ENCODE measurements around the gene NUMB.

The NUMB gene

DNA sequence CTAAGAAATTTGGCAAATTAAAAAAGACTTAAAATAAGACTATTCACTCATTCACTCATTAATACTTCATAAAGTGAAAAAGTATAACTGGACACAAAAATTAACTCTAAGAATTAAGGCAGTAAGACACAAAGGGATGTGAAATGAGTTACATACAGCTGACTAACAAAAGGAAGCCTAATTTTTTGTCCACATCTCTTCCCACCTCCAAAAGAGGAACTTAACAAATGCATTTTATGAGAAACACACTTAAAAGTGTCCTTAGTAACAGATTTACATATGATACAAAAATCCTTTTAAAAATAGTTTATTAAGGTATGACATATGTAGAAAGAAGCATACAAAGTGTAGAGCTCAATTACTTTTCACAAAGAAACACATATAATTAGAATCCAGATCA, 88.9 kb downstream of the NUMB start:
- Histone ChIP-seq H3K9ac (ENCODE audit: low read depth, low read length) (no peak overlapping the region), H3K36me3 (ENCODE audit: insufficient read depth, low read length) (no peaks in the 10 kb centered on the region), H2AFZ (ENCODE audit: low read depth, low read length) (no peak overlapping the region), H3K4me1 (ENCODE audit: insufficient read depth, low read length) (no peaks in the 10 kb centered on the region), H4K20me1 (ENCODE audit: insufficient read depth, low read length) (no peaks in the 10 kb centered on the region; the same call in 1 of the 2 replicates), H3K4me2 (ENCODE audit: insufficient read depth, low read length) (no peak overlapping the region), H3K79me2 (ENCODE audit: insufficient read depth, low read length) (peaks cover 10% of the 10 kb centered on the region; the same call in 1 of the 2 replicates), H3K4me3 (ENCODE audit: low read depth in 1 of 2, low read length in 2 of 2) (no peak overlapping the region), H3K27ac (ENCODE audit: low read length) (no peak overlapping the region), H3K27me3 (ENCODE audit: insufficient read depth, low read length, poor library complexity) (no peaks in the 10 kb centered on the region), H3K9me3 (ENCODE audit: insufficient read depth, low read length, severe bottlenecking) (no peaks in the 10 kb centered on the region)
- ATAC-seq (ENCODE audit: insufficient read depth, low read depth) = no peak
- no peak for TF ChIP-seq EZH2 (IDR thresholded peaks at IDR 0.05; ENCODE audit: borderline replicate concordance, low read depth, low read length, severe bottlenecking)
- TF ChIP-seq, protein P1, sequence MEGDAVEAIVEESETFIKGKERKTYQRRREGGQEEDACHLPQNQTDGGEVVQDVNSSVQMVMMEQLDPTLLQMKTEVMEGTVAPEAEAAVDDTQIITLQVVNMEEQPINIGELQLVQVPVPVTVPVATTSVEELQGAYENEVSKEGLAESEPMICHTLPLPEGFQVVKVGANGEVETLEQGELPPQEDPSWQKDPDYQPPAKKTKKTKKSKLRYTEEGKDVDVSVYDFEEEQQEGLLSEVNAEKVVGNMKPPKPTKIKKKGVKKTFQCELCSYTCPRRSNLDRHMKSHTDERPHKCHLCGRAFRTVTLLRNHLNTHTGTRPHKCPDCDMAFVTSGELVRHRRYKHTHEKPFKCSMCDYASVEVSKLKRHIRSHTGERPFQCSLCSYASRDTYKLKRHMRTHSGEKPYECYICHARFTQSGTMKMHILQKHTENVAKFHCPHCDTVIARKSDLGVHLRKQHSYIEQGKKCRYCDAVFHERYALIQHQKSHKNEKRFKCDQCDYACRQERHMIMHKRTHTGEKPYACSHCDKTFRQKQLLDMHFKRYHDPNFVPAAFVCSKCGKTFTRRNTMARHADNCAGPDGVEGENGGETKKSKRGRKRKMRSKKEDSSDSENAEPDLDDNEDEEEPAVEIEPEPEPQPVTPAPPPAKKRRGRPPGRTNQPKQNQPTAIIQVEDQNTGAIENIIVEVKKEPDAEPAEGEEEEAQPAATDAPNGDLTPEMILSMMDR (IDR thresholded peaks at IDR 0.05; ENCODE audit: borderline replicate concordance, extremely low read depth, low read length, poor library complexity, severe bottlenecking) = no peak
- no peak for DNase-seq

DNA sequence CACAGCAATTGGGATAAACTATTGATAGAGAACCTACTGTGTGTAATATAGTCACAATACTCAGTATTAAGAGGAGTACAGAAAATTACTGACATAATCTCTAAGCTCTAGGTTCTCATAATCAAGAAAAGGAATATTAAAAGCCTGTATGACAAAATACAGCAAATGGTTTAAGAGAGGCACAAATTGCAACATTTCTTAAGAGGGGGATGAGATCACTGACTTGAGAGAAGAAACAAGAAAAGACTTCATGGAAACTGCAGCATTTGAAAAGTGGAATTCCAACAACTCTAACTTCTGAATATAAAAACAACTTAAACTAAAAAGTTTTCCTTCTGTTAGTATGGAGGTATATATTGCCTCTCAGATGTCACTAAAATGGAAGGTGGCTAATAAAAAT, 89.7 kb downstream of the NUMB start:
- no peak overlapping the region for H3K4me3 ChIP-seq (ENCODE audit: low read depth in 1 of 2, low read length in 2 of 2)
- H3K79me2 ChIP-seq (ENCODE audit: insufficient read depth, low read length) = peaks cover 9% of the 10 kb centered on the region; the same call in 1 of the 2 replicates
- TF ChIP-seq, protein P1 (IDR thresholded peaks at IDR 0.05; ENCODE audit: borderline replicate concordance, extremely low read depth, low read length, poor library complexity, severe bottlenecking) = no peak
- no peak for TF ChIP-seq EZH2 (IDR thresholded peaks at IDR 0.05; ENCODE audit: borderline replicate concordance, low read depth, low read length, severe bottlenecking)
- no peaks in the 10 kb centered on the region for H3K9me3 ChIP-seq (ENCODE audit: insufficient read depth, low read length, severe bottlenecking)
- no peak overlapping the region for H3K4me2 ChIP-seq (ENCODE audit: insufficient read depth, low read length)
- H4K20me1 ChIP-seq (ENCODE audit: insufficient read depth, low read length) = no peaks in the 10 kb centered on the region; the same call in 1 of the 2 replicates
- ATAC-seq (ENCODE audit: insufficient read depth, low read depth) (no peak), DNase-seq (no peak)
- no peaks in the 10 kb centered on the region for H3K36me3 ChIP-seq (ENCODE audit: insufficient read depth, low read length)
- H3K4me1 ChIP-seq (ENCODE audit: insufficient read depth, low read length) = no peaks in the 10 kb centered on the region
- H3K9ac ChIP-seq (ENCODE audit: low read depth, low read length) = no peak overlapping the region
- no peak overlapping the region for H3K27ac ChIP-seq (ENCODE audit: low read length)
- no peaks in the 10 kb centered on the region for H3K27me3 ChIP-seq (ENCODE audit: insufficient read depth, low read length, poor library complexity)
- no peak overlapping the region for H2AFZ ChIP-seq (ENCODE audit: low read depth, low read length)

DNA sequence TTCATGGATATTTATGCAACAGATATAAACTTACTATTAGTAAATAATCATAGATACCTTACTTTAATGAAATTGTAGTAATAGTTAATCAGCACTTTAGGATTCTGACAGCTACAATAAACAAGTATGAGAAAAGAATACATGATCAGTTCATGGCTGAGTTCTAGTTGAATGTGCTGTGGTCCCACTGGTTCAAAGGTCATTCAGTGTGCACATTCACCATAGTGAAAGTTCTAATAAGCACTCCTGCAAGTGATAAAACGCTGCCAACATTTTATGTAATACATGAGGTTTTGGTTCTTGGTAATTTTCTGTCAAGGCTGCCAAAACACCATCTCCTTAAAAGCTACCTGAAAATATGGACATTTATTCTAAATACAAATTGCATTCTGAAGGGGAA, 92.6 kb downstream of the NUMB start:
- Histone ChIP-seq H2AFZ (ENCODE audit: low read depth, low read length) (no peak overlapping the region), H3K36me3 (ENCODE audit: insufficient read depth, low read length) (no peaks in the 10 kb centered on the region), H4K20me1 (ENCODE audit: insufficient read depth, low read length) (no peaks in the 10 kb centered on the region; the same call in 1 of the 2 replicates), H3K27me3 (ENCODE audit: insufficient read depth, low read length, poor library complexity) (no peaks in the 10 kb centered on the region), H3K9ac (ENCODE audit: low read depth, low read length) (no peak overlapping the region), H3K4me1 (ENCODE audit: insufficient read depth, low read length) (no peaks in the 10 kb centered on the region), H3K4me3 (ENCODE audit: low read depth in 1 of 2, low read length in 2 of 2) (no peak overlapping the region), H3K9me3 (ENCODE audit: insufficient read depth, low read length, severe bottlenecking) (no peaks in the 10 kb centered on the region), H3K4me2 (ENCODE audit: insufficient read depth, low read length) (no peak overlapping the region), H3K27ac (ENCODE audit: low read length) (no peak overlapping the region), H3K79me2 (ENCODE audit: insufficient read depth, low read length) (peaks cover 6% of the 10 kb centered on the region; the same call in 1 of the 2 replicates)
- DNase-seq (no peak), ATAC-seq (ENCODE audit: insufficient read depth, low read depth) (no peak)
- TF ChIP-seq, protein P1 (IDR thresholded peaks at IDR 0.05; ENCODE audit: borderline replicate concordance, extremely low read depth, low read length, poor library complexity, severe bottlenecking) = no peak
- TF ChIP-seq EZH2 (IDR thresholded peaks at IDR 0.05; ENCODE audit: borderline replicate concordance, low read depth, low read length, severe bottlenecking) = no peak

DNA sequence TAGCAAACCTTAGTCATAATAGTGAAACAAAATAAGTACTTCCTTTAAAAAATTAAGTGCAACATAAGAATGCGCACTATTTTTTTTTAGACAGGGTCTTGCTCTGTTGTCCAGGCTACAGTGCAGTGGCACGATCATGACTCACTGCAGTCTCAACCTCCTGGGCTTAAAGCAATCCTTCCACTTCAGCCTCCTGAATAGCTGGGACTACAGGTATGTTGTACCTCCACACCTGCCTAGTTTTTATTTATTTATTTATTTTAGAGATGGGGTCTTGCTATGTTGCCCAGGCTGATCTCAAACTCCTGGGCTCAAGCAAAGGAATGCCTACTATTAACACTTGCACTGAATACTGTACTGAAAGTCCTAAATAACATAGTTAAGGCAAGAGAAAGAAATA, 93.8 kb downstream of the NUMB start:
- Histone ChIP-seq H3K4me2 (ENCODE audit: insufficient read depth, low read length) (no peak overlapping the region), H3K4me1 (ENCODE audit: insufficient read depth, low read length) (no peaks in the 10 kb centered on the region), H3K36me3 (ENCODE audit: insufficient read depth, low read length) (no peaks in the 10 kb centered on the region), H3K27ac (ENCODE audit: low read length) (no peak overlapping the region), H3K27me3 (ENCODE audit: insufficient read depth, low read length, poor library complexity) (no peaks in the 10 kb centered on the region), H3K9ac (ENCODE audit: low read depth, low read length) (no peak overlapping the region), H3K4me3 (ENCODE audit: low read depth in 1 of 2, low read length in 2 of 2) (no peak overlapping the region), H2AFZ (ENCODE audit: low read depth, low read length) (no peak overlapping the region), H4K20me1 (ENCODE audit: insufficient read depth, low read length) (no peaks in the 10 kb centered on the region; the same call in 1 of the 2 replicates), H3K9me3 (ENCODE audit: insufficient read depth, low read length, severe bottlenecking) (no peaks in the 10 kb centered on the region), H3K79me2 (ENCODE audit: insufficient read depth, low read length) (peaks cover 4% of the 10 kb centered on the region; the same call in 1 of the 2 replicates)
- DNase-seq (no peak), ATAC-seq (ENCODE audit: insufficient read depth, low read depth) (no peak)
- no peak for TF ChIP-seq EZH2 (IDR thresholded peaks at IDR 0.05; ENCODE audit: borderline replicate concordance, low read depth, low read length, severe bottlenecking)
- TF ChIP-seq, protein P1 (IDR thresholded peaks at IDR 0.05; ENCODE audit: borderline replicate concordance, extremely low read depth, low read length, poor library complexity, severe bottlenecking) = no peak
